ENCODE measurements around the gene NOP9.

Gene NOP9

GRCh38 chr14:24331731-24332267 lies 32.1 kb downstream of the NOP9 start (continued):
- TF ChIP-seq ZNF8 (CRISPR knock-in tag; IDR thresholded peaks at IDR 0.05) (no peak), ESRRG (CRISPR knock-in tag; IDR thresholded peaks at IDR 0.05) (no peak)

GRCh38 chr14:24332268-24332993 lies 32.8 kb downstream of the NOP9 start:
- no peak for TF ChIP-seq SNAI2 (CRISPR knock-in tag; IDR thresholded peaks at IDR 0.05)
- TF ChIP-seq ESRRG (CRISPR knock-in tag; IDR thresholded peaks at IDR 0.05): no peak
- no peak for TF ChIP-seq RARB (CRISPR knock-in tag; IDR thresholded peaks at IDR 0.05)
- no peak for TF ChIP-seq TOX (CRISPR knock-in tag; IDR thresholded peaks at IDR 0.05; ENCODE audit: borderline replicate concordance)
- no peak for TF ChIP-seq ZNF70 (CRISPR knock-in tag; IDR thresholded peaks at IDR 0.05)
- TF ChIP-seq CREB5 (CRISPR knock-in tag; IDR thresholded peaks at IDR 0.05; ENCODE audit: low read depth): no peak
- TF ChIP-seq ZNF565 (CRISPR knock-in tag; conservative IDR thresholded peaks at IDR 0.05; ENCODE audit: low read depth): no peak
- no peak for TF ChIP-seq CSRNP3 (CRISPR knock-in tag; IDR thresholded peaks at IDR 0.05)
- peak; percentile 82 for ATAC-seq

- TF ChIP-seq ZC3H10 (CRISPR knock-in tag; IDR thresholded peaks at IDR 0.05): no peak
- no peak for TF ChIP-seq CSRNP3 (CRISPR knock-in tag; IDR thresholded peaks at IDR 0.05)
- TF ChIP-seq ZNF565 (CRISPR knock-in tag; conservative IDR thresholded peaks at IDR 0.05; ENCODE audit: low read depth): no peak
- TF ChIP-seq TCF4 (CRISPR knock-in tag; IDR thresholded peaks at IDR 0.05; ENCODE audit: borderline replicate concordance): no peak
- no peak for TF ChIP-seq CREB5 (CRISPR knock-in tag; IDR thresholded peaks at IDR 0.05; ENCODE audit: low read depth)
- peak; percentile 37 for ATAC-seq
Observed at GRCh38 chr14:24334431-24335291, 35.0 kb downstream of the NOP9 start, which contains the start of gene ADCY4. ADCY4 (minus strand) TSS chr14:24335071; CDS start chr14:24334652, 419 bp downstream.

GRCh38 chr14:24335461-24336171 lies 36.0 kb downstream of the NOP9 start:
- TF ChIP-seq ESRRG (CRISPR knock-in tag; IDR thresholded peaks at IDR 0.05): no peak
- ATAC-seq: no peak

- ATAC-seq: no peak
- TF ChIP-seq PPARA (CRISPR knock-in tag; IDR thresholded peaks at IDR 0.05; ENCODE audit: borderline replicate concordance) (no peak), ZNF565 (CRISPR knock-in tag; conservative IDR thresholded peaks at IDR 0.05; ENCODE audit: low read depth) (no peak), CREB5 (CRISPR knock-in tag; IDR thresholded peaks at IDR 0.05; ENCODE audit: low read depth) (no peak), TSHZ2 (CRISPR knock-in tag; IDR thresholded peaks at IDR 0.05) (no peak), ARNTL (CRISPR knock-in tag; IDR thresholded peaks at IDR 0.05; ENCODE audit: borderline replicate concordance, low read depth) (no peak), ZFP30 (CRISPR knock-in tag; IDR thresholded peaks at IDR 0.05) (no peak), ZFP3 (CRISPR knock-in tag; IDR thresholded peaks at IDR 0.05) (no peak), RARB (CRISPR knock-in tag; IDR thresholded peaks at IDR 0.05) (no peak), SNAI2 (CRISPR knock-in tag; IDR thresholded peaks at IDR 0.05) (no peak), BACH2 (CRISPR knock-in tag; IDR thresholded peaks at IDR 0.05; ENCODE audit: borderline replicate concordance) (no peak)
Observed at GRCh38 chr14:24337144-24337823, 37.6 kb downstream of the NOP9 start.

Data from SK-N-SH treated with all-trans-retinoic acid at 6 μM for 48 hours (cell line).